GM12872 (cell line): ENCODE results near the gene RNF207.
A peak's percentile ranks its signal among the peaks of the same experiment; 100 is the strongest.

Experiments
- TF ChIP-seq, protein P1 (sequence below): IDR thresholded peaks from 3 replicates; pipeline ENCODE4 v1.5.1; 2011; ENCODE audit warnings: low read depth, mild to moderate bottlenecking, low read length, moderate library complexity; ENCODE audit not compliant: insufficient read depth

The RNF207 gene

DNA sequence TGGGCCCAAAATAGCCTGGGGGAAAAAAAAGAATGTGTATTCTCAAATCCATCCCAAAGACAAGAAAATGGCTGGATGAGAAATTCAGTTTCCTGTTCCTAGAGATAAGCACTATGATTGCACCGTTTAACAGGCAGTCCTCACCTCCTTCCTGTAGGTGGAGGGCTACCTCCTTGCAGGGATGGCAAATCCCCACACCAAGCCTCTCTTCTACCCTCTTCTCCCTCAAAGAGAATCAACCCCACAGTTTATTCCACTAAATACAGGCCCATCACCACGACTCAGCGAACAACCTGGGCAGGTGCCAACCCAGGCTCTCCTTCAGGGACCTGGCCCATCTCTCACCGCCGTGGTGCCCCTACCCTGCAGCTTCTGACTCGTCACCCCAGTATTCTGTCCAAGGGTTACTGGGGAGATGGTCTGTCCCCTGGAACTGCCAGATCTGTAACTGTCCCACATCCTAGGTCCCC, 22.4 kb upstream of the RNF207 start:
- TF ChIP-seq, protein P1, sequence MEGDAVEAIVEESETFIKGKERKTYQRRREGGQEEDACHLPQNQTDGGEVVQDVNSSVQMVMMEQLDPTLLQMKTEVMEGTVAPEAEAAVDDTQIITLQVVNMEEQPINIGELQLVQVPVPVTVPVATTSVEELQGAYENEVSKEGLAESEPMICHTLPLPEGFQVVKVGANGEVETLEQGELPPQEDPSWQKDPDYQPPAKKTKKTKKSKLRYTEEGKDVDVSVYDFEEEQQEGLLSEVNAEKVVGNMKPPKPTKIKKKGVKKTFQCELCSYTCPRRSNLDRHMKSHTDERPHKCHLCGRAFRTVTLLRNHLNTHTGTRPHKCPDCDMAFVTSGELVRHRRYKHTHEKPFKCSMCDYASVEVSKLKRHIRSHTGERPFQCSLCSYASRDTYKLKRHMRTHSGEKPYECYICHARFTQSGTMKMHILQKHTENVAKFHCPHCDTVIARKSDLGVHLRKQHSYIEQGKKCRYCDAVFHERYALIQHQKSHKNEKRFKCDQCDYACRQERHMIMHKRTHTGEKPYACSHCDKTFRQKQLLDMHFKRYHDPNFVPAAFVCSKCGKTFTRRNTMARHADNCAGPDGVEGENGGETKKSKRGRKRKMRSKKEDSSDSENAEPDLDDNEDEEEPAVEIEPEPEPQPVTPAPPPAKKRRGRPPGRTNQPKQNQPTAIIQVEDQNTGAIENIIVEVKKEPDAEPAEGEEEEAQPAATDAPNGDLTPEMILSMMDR = no peak; the same call in 2 of the 3 replicates

DNA sequence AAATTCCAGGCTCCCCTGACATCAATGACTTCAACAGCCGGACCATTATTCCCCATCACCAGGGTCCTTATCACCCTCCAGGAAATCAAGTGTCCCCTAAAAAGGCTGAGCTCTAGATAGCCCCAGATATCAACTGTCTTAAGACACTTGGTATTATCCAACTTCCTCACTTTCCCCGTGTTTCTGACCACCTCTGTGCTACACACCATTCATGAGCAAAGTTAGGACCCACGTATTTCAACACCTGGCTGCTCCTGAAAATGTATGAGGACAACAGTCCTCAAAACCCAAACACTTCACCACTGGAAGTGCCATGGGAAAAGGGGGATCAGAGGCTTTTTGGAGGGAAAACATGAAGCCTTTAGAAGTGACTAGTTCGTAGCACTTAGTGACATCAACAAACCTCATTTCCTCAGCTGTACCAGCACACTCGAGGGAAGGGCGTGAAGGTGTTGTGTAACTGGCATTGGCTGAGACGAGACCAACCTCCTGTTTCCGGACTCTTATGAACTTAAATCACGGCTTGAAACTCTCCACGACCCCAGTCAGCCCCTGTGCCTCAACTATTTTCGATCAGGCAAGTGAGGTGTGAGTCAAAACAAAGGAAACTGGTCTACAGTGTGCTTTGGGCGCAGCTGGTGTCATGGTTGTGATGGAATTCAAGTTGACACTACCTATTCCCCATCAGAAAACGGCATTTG, 21.7 kb upstream of the RNF207 start:
- TF ChIP-seq, protein P1 = no peak

DNA sequence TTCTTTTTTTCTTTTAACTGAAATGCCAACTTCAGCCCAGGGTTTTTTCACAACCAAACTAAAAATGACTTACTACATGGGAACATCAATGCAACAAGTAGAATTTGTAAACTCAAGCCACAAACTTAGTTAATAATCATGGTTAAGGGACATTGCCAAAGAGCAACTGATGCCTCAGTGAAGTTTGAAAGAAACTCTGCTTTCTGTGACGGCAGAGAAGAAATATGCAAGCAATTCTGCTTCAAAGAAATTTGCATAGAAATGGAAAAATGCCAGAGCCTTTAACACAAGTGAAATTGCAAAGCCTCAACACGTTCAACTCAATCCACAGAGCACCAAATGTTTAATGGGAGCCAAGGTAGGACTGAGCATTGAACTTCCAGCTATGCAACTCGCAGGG, 20.8 kb upstream of the RNF207 start:
- TF ChIP-seq, protein P1 = no peak

DNA sequence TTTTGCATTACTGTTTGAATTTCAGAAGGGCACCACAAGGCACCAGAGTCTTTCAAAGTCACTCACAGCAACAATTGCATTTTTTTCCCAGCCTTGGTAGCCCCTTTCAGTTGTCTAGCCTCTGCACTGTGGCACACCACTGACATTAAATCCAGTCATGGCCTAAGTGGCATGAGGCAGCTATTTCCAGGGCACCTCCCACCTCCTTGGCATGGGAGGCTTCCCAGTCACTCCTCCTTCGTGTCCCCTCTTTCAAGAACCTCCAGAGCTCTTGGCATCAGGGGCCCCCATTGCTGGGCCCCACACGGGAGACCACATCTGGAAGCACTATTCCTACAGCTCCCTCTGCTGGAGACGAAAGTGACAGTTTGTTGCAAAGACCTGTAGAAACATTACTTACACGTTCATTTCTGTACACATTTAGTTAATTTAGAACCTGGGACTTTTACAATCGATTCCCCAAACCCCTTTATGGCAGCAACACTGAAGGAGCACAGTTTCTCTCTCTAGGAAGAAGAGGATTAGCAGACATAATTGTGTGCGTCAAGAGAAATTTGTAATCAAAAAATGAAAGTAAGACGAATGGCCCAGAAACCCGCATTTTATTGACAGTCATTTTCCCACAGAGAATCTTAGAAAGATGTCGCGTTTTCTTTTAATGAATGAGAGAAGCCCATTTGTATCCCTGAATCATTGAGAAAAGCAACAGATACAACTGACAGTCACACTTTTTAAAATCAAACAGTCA, 20.1 kb upstream of the RNF207 start:
- TF ChIP-seq, protein P1 = peak; percentile 52

DNA sequence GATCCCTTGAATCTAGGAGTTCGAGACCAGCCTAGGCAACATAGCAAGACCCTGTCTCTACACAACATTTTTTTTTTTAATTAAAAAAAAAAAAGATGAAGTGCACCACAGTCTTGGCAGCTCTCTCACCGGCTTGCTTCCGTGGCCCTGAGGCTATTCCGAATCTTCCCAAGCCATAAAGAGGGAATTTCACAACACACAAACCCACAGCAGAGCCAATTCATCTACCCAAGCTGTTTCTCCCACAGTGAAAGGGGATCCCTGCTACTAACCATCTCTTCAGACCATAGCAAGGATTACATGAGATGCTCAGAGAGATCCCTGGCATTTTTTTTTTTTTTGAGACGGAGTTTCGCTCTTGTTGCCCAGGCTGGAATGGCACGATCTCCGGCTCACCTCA, 17.5 kb upstream of the RNF207 start:
- TF ChIP-seq, protein P1 = no peak

DNA sequence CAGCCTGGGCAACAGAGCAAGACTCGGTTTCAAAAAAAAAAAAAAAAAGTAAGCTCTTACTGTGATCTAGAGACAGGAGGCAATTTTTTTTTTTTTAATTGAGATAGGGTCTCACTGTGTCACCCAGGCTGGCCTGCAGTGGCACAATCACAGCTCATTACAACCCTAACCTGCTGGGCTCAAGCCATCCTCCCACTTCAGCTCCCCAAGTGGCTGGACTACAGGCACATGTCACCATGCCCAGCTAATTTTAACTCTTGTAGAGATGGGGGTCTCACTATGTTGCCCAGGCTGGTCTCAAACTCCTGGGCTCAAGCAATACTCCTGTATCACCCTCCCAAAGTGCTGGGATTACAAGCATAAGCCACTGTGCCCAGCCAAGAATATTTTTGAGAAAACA, 14.0 kb upstream of the RNF207 start:
- TF ChIP-seq, protein P1 = no peak

DNA sequence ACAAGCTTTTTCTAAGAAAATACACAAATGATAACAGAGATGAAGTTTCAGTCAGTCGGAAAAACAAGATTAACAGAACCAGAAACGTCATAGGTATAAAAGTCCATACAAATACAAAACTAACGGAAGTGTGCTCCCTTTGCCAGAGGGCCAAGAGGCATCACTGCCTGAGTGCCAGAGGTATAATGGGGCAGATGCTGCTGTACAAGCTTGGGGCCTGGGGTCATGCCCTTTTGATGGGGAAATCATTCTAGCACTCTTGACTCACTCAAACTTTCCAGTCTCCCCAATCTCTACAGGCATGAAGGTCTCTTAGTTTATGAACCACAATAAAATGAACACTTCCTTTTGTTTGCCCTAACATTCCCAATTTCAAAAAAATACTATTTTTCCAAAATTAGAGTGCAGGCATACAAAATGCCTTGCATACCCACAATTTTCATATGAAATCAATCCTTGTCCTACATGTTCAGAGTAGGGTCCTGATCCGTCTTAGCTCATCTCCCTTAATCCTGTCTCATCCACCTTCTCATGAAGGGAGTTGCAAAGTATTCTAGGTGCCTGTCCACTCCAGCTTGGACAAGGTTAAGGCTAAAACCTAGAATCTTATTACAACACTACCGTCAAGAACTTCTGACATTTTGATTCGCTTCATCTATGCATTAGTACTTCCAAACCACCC, 8.0 kb upstream of the RNF207 start:
- TF ChIP-seq, protein P1 = no peak
